ENCODE results near the gene SLCO4C1. TPM values are rescaled to one million over a fixed set of nuclear protein-coding genes. Genes with fewer than 3 reads are reported as not detected.

Gene SLCO4C1
- total RNA-seq, 1 experiment from 2014 or later, result not detected

- Histone ChIP-seq H3K9me3 (ENCODE audit: low read length) (no peaks in the 10 kb centered on the region), H4K20me1 (ENCODE audit: insufficient read depth, low read depth, low read length) (no peaks in the 10 kb centered on the region), H3K4me2 (ENCODE audit: low read depth, low read length, poor library complexity, severe bottlenecking) (no peak overlapping the region), H3K4me1 (ENCODE audit: low read length) (no peaks in the 10 kb centered on the region), H3K79me2 (ENCODE audit: low read length) (no peaks in the 10 kb centered on the region), H2AFZ (ENCODE audit: low read length) (no peak overlapping the region), H3K9me2 (replicated peaks; ENCODE audit: insufficient read depth, low read length) (no peaks in the 10 kb centered on the region), H3K4me3 (ENCODE audit: low read length) (no peak overlapping the region), H3K27ac (ENCODE audit: low read length) (no peak overlapping the region), H3K36me3 (ENCODE audit: insufficient read depth, low read length) (no peaks in the 10 kb centered on the region), H3K27me3 (ENCODE audit: low read length) (no peaks in the 10 kb centered on the region), H3K9ac (ENCODE audit: low read length) (no peak overlapping the region)
- no peak for DNase-seq
Observed at GRCh38 chr5:102221949-102222348, 74.1 kb downstream of the SLCO4C1 start.

GRCh38 chr5:102218159-102218558 lies 77.9 kb downstream of the SLCO4C1 start:
- Histone ChIP-seq H3K9me3 (ENCODE audit: low read length) (no peaks in the 10 kb centered on the region), H3K4me1 (ENCODE audit: low read length) (no peaks in the 10 kb centered on the region), H3K27ac (ENCODE audit: low read length) (no peak overlapping the region), H4K20me1 (ENCODE audit: insufficient read depth, low read depth, low read length) (no peaks in the 10 kb centered on the region), H3K27me3 (ENCODE audit: low read length) (no peaks in the 10 kb centered on the region), H3K9me2 (replicated peaks; ENCODE audit: insufficient read depth, low read length) (no peaks in the 10 kb centered on the region), H3K36me3 (ENCODE audit: insufficient read depth, low read length) (no peaks in the 10 kb centered on the region), H3K79me2 (ENCODE audit: low read length) (no peaks in the 10 kb centered on the region), H2AFZ (ENCODE audit: low read length) (no peak overlapping the region), H3K4me2 (ENCODE audit: low read depth, low read length, poor library complexity, severe bottlenecking) (no peak overlapping the region), H3K4me3 (ENCODE audit: low read length) (no peak overlapping the region), H3K9ac (ENCODE audit: low read length) (no peak overlapping the region)
- DNase-seq, result no peak

- H4K20me1 ChIP-seq (ENCODE audit: insufficient read depth, low read depth, low read length), result no peaks in the 10 kb centered on the region
- no peak overlapping the region for H2AFZ ChIP-seq (ENCODE audit: low read length)
- H3K36me3 ChIP-seq (ENCODE audit: insufficient read depth, low read length), result no peaks in the 10 kb centered on the region
- no peaks in the 10 kb centered on the region for H3K9me2 ChIP-seq (replicated peaks; ENCODE audit: insufficient read depth, low read length)
- no peaks in the 10 kb centered on the region for H3K9me3 ChIP-seq (ENCODE audit: low read length)
- no peaks in the 10 kb centered on the region for H3K4me1 ChIP-seq (ENCODE audit: low read length)
- H3K27ac ChIP-seq (ENCODE audit: low read length), result no peak overlapping the region
- H3K27me3 ChIP-seq (ENCODE audit: low read length), result no peaks in the 10 kb centered on the region
- no peak overlapping the region for H3K4me2 ChIP-seq (ENCODE audit: low read depth, low read length, poor library complexity, severe bottlenecking)
- no peak overlapping the region for H3K9ac ChIP-seq (ENCODE audit: low read length)
- H3K79me2 ChIP-seq (ENCODE audit: low read length), result no peaks in the 10 kb centered on the region
- no peak for DNase-seq
- no peak overlapping the region for H3K4me3 ChIP-seq (ENCODE audit: low read length)
Observed at GRCh38 chr5:102216678-102217077, 79.4 kb downstream of the SLCO4C1 start.

GRCh38 chr5:102211165-102211564 lies 84.9 kb downstream of the SLCO4C1 start:
- H3K4me1 ChIP-seq (ENCODE audit: low read length), result no peaks in the 10 kb centered on the region
- no peaks in the 10 kb centered on the region for H3K9me2 ChIP-seq (replicated peaks; ENCODE audit: insufficient read depth, low read length)
- H3K9ac ChIP-seq (ENCODE audit: low read length), result no peak overlapping the region
- no peaks in the 10 kb centered on the region for H4K20me1 ChIP-seq (ENCODE audit: insufficient read depth, low read depth, low read length)
- no peak overlapping the region for H2AFZ ChIP-seq (ENCODE audit: low read length)
- no peaks in the 10 kb centered on the region for H3K79me2 ChIP-seq (ENCODE audit: low read length)
- no peaks in the 10 kb centered on the region for H3K9me3 ChIP-seq (ENCODE audit: low read length)
- H3K4me3 ChIP-seq (ENCODE audit: low read length), result no peak overlapping the region
- H3K4me2 ChIP-seq (ENCODE audit: low read depth, low read length, poor library complexity, severe bottlenecking), result no peak overlapping the region
- H3K27ac ChIP-seq (ENCODE audit: low read length), result no peak overlapping the region
- DNase-seq, result no peak
- H3K36me3 ChIP-seq (ENCODE audit: insufficient read depth, low read length), result no peaks in the 10 kb centered on the region
- no peaks in the 10 kb centered on the region for H3K27me3 ChIP-seq (ENCODE audit: low read length)

GRCh38 chr5:102200861-102201260 lies 95.2 kb downstream of the SLCO4C1 start:
- H3K9me3 ChIP-seq (ENCODE audit: low read length), result no peaks in the 10 kb centered on the region
- H3K9me2 ChIP-seq (replicated peaks; ENCODE audit: insufficient read depth, low read length), result no peaks in the 10 kb centered on the region
- H3K27ac ChIP-seq (ENCODE audit: low read length), result no peak overlapping the region
- H3K4me2 ChIP-seq (ENCODE audit: low read depth, low read length, poor library complexity, severe bottlenecking), result no peak overlapping the region
- H2AFZ ChIP-seq (ENCODE audit: low read length), result no peak overlapping the region
- no peak overlapping the region for H3K9ac ChIP-seq (ENCODE audit: low read length)
- no peaks in the 10 kb centered on the region for H4K20me1 ChIP-seq (ENCODE audit: insufficient read depth, low read depth, low read length)
- no peaks in the 10 kb centered on the region for H3K4me1 ChIP-seq (ENCODE audit: low read length)
- H3K79me2 ChIP-seq (ENCODE audit: low read length), result no peaks in the 10 kb centered on the region
- DNase-seq, result no peak
- no peaks in the 10 kb centered on the region for H3K27me3 ChIP-seq (ENCODE audit: low read length)
- H3K36me3 ChIP-seq (ENCODE audit: insufficient read depth, low read length), result no peaks in the 10 kb centered on the region
- H3K4me3 ChIP-seq (ENCODE audit: low read length), result no peak overlapping the region

- H3K4me1 ChIP-seq (ENCODE audit: low read length), result no peaks in the 10 kb centered on the region
- H3K79me2 ChIP-seq (ENCODE audit: low read length), result no peaks in the 10 kb centered on the region
- DNase-seq, result no peak
- H3K4me3 ChIP-seq (ENCODE audit: low read length), result no peak overlapping the region
- no peak overlapping the region for H3K4me2 ChIP-seq (ENCODE audit: low read depth, low read length, poor library complexity, severe bottlenecking)
- no peaks in the 10 kb centered on the region for H3K9me3 ChIP-seq (ENCODE audit: low read length)
- no peak overlapping the region for H3K9ac ChIP-seq (ENCODE audit: low read length)
- no peaks in the 10 kb centered on the region for H3K27me3 ChIP-seq (ENCODE audit: low read length)
- no peak overlapping the region for H3K27ac ChIP-seq (ENCODE audit: low read length)
- no peaks in the 10 kb centered on the region for H3K9me2 ChIP-seq (replicated peaks; ENCODE audit: insufficient read depth, low read length)
- H4K20me1 ChIP-seq (ENCODE audit: insufficient read depth, low read depth, low read length), result no peaks in the 10 kb centered on the region
- H2AFZ ChIP-seq (ENCODE audit: low read length), result no peak overlapping the region
- H3K36me3 ChIP-seq (ENCODE audit: insufficient read depth, low read length), result no peaks in the 10 kb centered on the region
Observed at GRCh38 chr5:102196481-102196880, 99.6 kb downstream of the SLCO4C1 start.

Other genes with a start within 250 kb of the SLCO4C1 start
- not detected in 2 replicates for gene SLCO6A1, start 202.7 kb upstream of the SLCO4C1 start, total RNA-seq (2014; rRNA removed; shearing (Covaris generic); ENCODE audit: low replicate concordance)

Data from Karpas-422 (cell line).